ENCODE data around the gene DEPP1. TPM values are rescaled to one million over a fixed set of nuclear protein-coding genes. Genes with fewer than 3 reads are reported as not detected.
A peak's percentile ranks its signal among the peaks of the same experiment; 100 is the strongest.

The DEPP1 gene
- total RNA-seq, 1 experiment from 2014 or later, result 16.5 TPM

GRCh38 chr10:45003432-45004000, 24.9 kb upstream of the DEPP1 start:
- Mint-ChIP-seq H3K9me3 (ENCODE audit: low read depth, unreplicated experiment) (peaks cover 8% of the 10 kb centered on the region), H3K4me1 (ENCODE audit: low read depth, unreplicated experiment) (peaks cover 13% of the 10 kb centered on the region), H3K4me3 (ENCODE audit: low read depth, unreplicated experiment) (no peak overlapping the region), H3K36me3 (ENCODE audit: insufficient read depth, unreplicated experiment) (peaks cover 26% of the 10 kb centered on the region), H3K27me3 (ENCODE audit: unreplicated experiment) (peaks cover 13% of the 10 kb centered on the region), H3K27ac (ENCODE audit: unreplicated experiment) (no peak overlapping the region)
- intact Hi-C loops (cut with micrococcal nuclease; ENCODE audit: unreplicated experiment), result no loop called here
- no peak for TF ChIP-seq CTCF (IDR thresholded peaks at IDR 0.05; ENCODE audit: unreplicated experiment)
- DNase-seq, result no peak
- no TSS peak for BruUV-seq (replicated peaks)
- CTCF ChIA-PET, result no interaction called here

DNA sequence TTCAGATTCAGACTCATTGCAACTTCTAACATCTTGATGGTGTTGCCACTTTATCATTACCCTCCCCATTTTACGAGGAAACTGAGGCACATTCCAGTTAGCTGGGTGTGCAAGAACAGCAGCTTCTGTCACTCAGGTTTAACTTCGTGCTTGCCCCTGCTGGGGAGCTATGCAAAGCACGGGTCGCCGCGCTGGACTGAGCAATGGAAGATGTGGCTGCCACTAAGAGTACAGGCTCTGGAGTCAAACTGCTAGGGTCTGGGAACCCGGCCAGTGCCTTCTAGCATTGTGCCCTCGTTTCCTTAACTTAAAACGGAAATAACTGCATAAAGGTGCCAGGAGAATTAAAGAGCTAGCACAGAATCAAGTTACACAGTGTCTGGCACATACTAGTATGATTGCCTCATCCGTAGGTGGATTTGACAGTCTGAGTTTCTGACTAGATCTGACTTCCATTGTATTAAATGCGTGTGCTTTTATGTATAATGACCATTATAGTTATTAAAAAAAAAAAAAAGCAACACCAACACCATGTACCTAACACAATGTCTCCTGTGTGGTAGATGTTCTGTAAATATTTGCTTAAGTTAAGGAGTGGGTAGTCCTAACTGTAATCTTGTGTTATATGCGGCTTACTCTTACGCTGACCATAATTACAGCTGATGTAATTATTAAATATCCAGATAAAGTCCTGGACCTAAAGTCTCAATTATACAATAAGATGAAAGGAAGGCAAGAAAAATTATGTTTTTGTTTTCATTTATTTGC, 23.0 kb upstream of the DEPP1 start:
- CTCF ChIA-PET, result interaction anchor here (0.6 to 1.5 kb wide), 5 partner anchors 20 to 69 kb away, joined by 3 to 9 read pairs (median 7); no protein-coding TSS in a partner anchor
- H3K27me3 Mint-ChIP-seq (ENCODE audit: unreplicated experiment), result peaks cover 13% of the 10 kb centered on the region
- no peak for TF ChIP-seq CTCF (IDR thresholded peaks at IDR 0.05; ENCODE audit: unreplicated experiment)

GRCh38 chr10:45000752-45001380, 22.3 kb upstream of the DEPP1 start, which contains the start of gene ZNF22:
Gene ZNF22, plus strand, starts transcription at chr10:45000923. Its CDS starts 2,446 bp downstream, at chr10:45003369.
- no peak for TF ChIP-seq CTCF (IDR thresholded peaks at IDR 0.05; ENCODE audit: unreplicated experiment)
- peak within 1 kb of the TSS; percentile 71 for H3K4me3 Mint-ChIP-seq (ENCODE audit: low read depth, unreplicated experiment)
- peaks cover 13% of the 10 kb centered on the region for H3K27me3 Mint-ChIP-seq (ENCODE audit: unreplicated experiment)
- peaks cover 26% of the 10 kb centered on the region for H3K36me3 Mint-ChIP-seq (ENCODE audit: insufficient read depth, unreplicated experiment)
- H3K27ac Mint-ChIP-seq (ENCODE audit: unreplicated experiment), result peak within 1 kb of the TSS; percentile 84
- peak; percentile 57 for DNase-seq
- H3K4me1 Mint-ChIP-seq (ENCODE audit: low read depth, unreplicated experiment), result peaks cover 13% of the 10 kb centered on the region
- intact Hi-C loops (cut with micrococcal nuclease; ENCODE audit: unreplicated experiment), result loop anchor here (1.0 kb wide), 1 partner anchor 20 kb away; no protein-coding TSS in a partner anchor
- BruUV-seq (replicated peaks), result no TSS peak
- CTCF ChIA-PET, result interaction anchor here (1.0 to 1.5 kb wide), 4 partner anchors 19 to 68 kb away, joined by 3 to 9 read pairs (median 7); no protein-coding TSS in a partner anchor
- H3K9me3 Mint-ChIP-seq (ENCODE audit: low read depth, unreplicated experiment), result peaks cover 8% of the 10 kb centered on the region

More for the DNA sequence above, 23.0 kb upstream of the DEPP1 start:
- peak; percentile 68 for DNase-seq
- no TSS peak for BruUV-seq (replicated peaks)
- H3K4me1 Mint-ChIP-seq (ENCODE audit: low read depth, unreplicated experiment), result peaks cover 13% of the 10 kb centered on the region
- peaks cover 8% of the 10 kb centered on the region for H3K9me3 Mint-ChIP-seq (ENCODE audit: low read depth, unreplicated experiment)
- H3K36me3 Mint-ChIP-seq (ENCODE audit: insufficient read depth, unreplicated experiment), result peaks cover 26% of the 10 kb centered on the region
- intact Hi-C loops (cut with micrococcal nuclease; ENCODE audit: unreplicated experiment), result no loop called here
- peak overlapping the region; percentile 47 for H3K27ac Mint-ChIP-seq (ENCODE audit: unreplicated experiment)
- H3K4me3 Mint-ChIP-seq (ENCODE audit: low read depth, unreplicated experiment), result peak overlapping the region; percentile 71

DNA sequence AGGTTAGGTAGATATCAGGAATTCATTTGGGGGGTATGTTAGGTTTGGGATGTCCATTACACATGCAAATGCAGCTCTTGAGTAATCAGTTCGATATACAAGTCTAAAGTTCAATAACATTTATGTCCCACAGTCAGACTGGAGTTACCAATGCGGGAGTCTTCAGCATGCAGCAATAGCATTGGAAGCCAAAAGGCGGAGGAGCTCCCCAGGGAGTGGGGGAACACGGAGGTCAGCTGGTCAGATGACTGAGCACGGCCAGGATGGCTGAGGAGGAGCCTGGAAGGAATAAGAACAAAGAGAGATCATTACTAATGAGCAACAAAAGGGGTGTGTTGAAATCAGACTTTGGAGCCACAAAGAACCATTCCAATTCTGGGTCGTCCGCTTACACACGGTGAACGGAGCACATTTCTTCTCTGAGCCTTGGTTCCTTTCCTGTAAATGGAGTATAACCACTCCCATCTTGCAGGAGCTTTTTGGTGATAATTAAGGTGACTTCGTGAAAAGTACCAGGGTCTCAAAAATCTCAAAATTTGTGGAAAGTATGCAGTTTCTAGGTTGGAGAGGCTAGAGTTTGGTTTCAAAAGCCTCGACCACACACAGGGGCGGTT, 21.6 kb upstream of the DEPP1 start:
- Mint-ChIP-seq H3K9me3 (ENCODE audit: low read depth, unreplicated experiment) (peaks cover 8% of the 10 kb centered on the region), H3K4me1 (ENCODE audit: low read depth, unreplicated experiment) (peaks cover 13% of the 10 kb centered on the region), H3K36me3 (ENCODE audit: insufficient read depth, unreplicated experiment) (peaks cover 26% of the 10 kb centered on the region), H3K27ac (ENCODE audit: unreplicated experiment) (peak overlapping the region; percentile 84), H3K4me3 (ENCODE audit: low read depth, unreplicated experiment) (peak overlapping the region; percentile 71), H3K27me3 (ENCODE audit: unreplicated experiment) (peaks cover 13% of the 10 kb centered on the region)
- no peak for DNase-seq
- intact Hi-C loops (cut with micrococcal nuclease; ENCODE audit: unreplicated experiment), result loop anchor here (1.0 kb wide), 1 partner anchor 19 kb away; no protein-coding TSS in a partner anchor
- CTCF ChIA-PET, result no interaction called here
- TSS peak; percentile 72 for BruUV-seq (replicated peaks)
- TF ChIP-seq CTCF (IDR thresholded peaks at IDR 0.05; ENCODE audit: unreplicated experiment), result no peak
